Activated naive CD4-positive, alpha-beta T cell treated with anti-CD3 and anti-CD28 coated beads, Interleukin-2, amount 50 U/mL, for 16 hours (primary cell): ENCODE measurements around the gene FCGBP.
"Not testable (repeated sequence)": the region's sequence is repeated elsewhere in the genome, so short reads cannot be mapped to it uniquely, and the experiment has no call there.

Source experiments
- DNase-seq: peaks from one replicate; pipeline ENCODE4 v3.0.0-alpha.2; 2020

FCGBP gene

DNA sequence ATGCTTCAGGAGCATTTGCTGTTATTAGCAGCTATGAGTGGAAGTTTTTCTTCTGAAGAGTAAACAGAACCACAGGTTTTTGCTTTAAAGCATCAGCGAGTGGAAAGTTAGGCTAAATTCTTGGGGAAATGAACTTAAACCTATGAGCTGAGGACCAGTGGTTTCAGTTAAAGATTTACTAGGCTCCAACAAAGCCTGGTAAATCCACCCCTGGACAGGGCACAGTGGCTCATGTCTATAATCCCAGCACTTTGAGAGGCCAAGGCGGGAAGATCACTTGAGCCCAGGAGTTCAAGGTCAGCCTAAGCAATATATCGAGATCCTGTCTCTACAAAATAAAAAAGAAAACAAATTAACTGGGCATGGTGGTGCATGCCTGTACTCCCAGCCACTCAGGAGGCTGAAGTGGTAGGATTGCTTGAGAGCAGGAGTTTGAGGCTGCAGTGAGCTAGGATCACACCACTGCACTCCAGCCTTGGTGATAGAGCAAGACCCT lies 46.9 kb downstream of the FCGBP start:
- DNase-seq, result not testable (repeated sequence)

DNA sequence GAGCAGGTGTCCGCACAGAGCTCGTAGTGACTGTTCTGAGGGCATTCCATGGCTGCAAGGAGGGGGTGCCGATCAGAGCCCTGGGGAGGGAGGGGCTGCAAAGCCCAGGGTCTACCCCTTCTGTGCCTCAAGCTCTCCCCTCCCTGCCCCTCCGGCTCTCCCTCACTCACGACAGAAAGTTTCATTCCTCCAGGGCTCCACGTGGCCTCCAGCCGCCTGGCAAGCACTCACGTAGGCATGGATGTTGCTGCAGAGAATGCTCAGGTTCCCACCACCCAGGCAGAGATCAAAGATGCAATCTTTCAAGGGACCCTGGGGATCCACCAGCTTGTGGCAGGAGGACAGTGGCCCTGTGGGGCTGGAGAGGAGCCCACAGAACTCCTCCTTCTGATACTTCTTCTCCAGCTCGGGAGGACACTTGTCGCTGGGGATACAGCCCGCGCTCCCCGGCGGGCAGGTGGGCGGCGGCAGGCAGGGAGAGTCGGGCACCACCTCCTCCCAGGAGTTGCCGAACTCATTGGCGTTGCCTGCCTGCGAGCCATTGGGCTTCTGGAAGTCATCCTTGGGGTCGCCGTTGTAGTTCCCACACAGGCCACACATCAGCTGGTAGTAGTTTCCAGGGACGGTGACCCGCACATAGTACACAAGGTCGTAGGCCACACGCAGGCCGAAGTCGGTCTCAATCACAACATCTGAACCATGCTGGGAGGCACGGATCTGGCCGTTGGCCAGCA lies 48.4 kb downstream of the FCGBP start:
- DNase-seq, result not testable (repeated sequence)

DNA sequence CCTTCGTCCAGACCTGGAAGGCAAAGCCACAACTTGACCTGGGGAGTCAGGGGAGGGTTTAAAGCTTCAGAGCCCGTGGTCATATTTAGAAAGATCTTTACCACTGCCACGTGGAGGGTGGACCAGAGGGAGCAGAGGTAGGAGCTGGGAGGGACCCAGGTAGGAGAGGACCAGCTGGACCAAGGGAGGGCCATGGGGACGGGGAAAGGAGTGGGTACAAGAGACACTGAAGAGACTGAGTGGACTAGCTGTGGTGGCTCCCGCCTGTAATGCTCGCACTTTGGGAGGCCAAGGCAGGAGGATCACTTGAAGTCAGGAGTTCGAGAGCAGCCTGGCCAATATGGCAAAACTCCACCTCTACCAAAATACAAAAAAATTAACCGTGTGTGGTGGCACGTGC lies 49.7 kb downstream of the FCGBP start:
- DNase-seq, result not testable (repeated sequence)
